Adrenal gland (tissue), 5 donors: ENCODE results near the gene LTF.

Experiments used
- POLR2A ChIP-seq, 2 donors: fragments of 450-650 bp; IDR thresholded peaks; one replicate each; pipeline ENCODE4 v1.6.1; 2017; ENCODE audit warnings: antibody characterized with exemption in 2 of 2, mild to moderate bottlenecking in 2 of 2, moderate library complexity in 1 of 2
- TF ChIP-seq, protein P1 (sequence below), 6 experiments: fragments of 450-650 bp in 4 of 6; fragments of 200-600 bp in 2 of 6; sonication (generic) in 1 of 6; IDR thresholded peaks; 1 replicate in 5 of 6; 2 replicates in 1 of 6; pipeline versions ENCODE4 v1.5.1 to v1.8.0; 2016 to 2021; ENCODE audit warnings: antibody characterized with exemption in 6 of 6, mild to moderate bottlenecking in 2 of 6, moderate library complexity in 1 of 6
- donor health status: DM: no; HTN: no; CAD: no.

DNA sequence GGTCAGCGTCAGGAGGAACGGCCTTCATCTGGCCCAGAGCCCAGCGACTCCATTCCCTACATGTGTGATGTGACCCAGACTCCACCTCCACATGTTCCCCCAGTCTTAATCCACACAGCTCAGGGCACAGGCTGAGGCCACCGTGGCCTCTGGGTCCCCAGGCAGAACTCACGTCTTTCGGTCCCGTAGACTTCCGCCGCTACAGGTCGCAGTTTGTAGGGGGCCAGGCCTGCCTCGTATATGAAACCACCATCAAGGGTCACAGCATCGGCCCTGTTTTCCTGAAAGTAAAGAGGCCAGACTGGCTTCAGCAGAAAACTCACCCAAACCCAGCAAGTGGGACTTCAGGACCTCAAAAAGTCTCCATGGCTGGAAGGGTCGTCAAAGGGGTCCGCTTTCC lies 8.6 kb downstream of the LTF start:
- TF ChIP-seq, protein P1, sequence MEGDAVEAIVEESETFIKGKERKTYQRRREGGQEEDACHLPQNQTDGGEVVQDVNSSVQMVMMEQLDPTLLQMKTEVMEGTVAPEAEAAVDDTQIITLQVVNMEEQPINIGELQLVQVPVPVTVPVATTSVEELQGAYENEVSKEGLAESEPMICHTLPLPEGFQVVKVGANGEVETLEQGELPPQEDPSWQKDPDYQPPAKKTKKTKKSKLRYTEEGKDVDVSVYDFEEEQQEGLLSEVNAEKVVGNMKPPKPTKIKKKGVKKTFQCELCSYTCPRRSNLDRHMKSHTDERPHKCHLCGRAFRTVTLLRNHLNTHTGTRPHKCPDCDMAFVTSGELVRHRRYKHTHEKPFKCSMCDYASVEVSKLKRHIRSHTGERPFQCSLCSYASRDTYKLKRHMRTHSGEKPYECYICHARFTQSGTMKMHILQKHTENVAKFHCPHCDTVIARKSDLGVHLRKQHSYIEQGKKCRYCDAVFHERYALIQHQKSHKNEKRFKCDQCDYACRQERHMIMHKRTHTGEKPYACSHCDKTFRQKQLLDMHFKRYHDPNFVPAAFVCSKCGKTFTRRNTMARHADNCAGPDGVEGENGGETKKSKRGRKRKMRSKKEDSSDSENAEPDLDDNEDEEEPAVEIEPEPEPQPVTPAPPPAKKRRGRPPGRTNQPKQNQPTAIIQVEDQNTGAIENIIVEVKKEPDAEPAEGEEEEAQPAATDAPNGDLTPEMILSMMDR (IDR thresholded peaks at IDR 0.05) = no peak
- TF ChIP-seq POLR2A (IDR thresholded peaks at IDR 0.05) = no peak
